ENCODE measurements around the gene CYTH1.
"Not testable (repeated sequence)": the region's sequence is repeated elsewhere in the genome, so short reads cannot be mapped to it uniquely, and the experiment has no call there.

Gene CYTH1

DNA sequence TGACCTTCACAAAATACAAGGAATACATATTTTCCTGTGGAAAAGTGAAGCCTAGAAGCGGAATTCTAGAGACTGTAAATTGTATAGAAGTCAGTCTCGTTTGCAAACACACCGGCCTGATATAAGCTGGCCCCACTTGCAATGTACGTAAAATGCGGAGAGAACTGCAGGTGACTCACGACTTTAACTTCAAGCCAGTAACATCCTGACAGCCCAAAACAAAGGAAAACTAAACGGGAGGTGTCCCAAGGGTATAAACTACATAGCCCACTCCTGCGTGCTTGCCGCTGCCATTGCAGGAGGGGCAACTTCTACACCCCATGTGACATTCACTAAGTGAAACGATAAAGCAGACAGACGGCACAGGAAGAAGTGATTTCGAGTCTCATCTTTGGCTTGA is 101.6 kb downstream of the CYTH1 start:
- no peak for DNase-seq

DNA sequence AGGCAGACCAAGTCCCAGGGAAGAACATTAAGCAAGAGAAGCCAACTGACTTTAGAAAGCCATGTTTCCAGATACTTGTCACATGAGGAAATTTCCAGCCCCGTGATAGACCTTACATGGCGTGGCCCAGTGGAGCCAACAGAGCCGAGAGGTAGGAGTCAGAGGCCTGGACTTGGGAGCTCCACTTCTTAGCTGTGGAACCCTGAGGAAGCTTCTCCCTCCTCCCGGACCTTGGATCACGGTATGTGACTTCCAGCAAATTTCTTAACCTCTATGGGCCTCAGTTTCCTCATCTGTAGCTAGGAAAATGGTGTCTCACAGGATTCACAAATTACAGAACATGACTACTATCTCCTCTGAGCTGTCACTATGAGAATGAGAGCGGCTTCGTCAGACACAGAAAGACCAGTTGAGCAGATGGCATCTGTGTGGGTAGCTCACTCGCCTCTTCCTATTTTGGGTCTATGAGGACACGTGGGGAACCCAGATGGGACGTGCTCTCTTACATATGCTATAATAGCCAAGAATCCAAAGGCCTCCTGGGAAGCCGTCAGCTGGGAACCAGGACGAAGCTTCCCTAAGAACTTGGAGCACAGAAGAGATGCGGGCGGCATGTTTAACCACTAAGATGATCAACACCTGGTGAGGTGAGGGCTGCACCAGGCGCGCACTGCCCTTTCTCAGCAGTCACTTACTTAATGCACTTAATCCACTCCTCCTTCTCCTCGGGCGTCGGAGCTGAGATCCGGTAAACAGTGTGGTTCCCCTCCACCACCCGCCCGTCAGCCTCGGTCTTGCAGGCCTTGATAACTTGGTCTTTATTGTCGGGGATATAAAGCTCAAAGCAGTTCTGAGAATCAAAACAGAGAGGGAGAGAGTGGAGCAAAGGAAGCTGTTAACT is 102.3 kb downstream of the CYTH1 start:
- no peak for DNase-seq

DNA sequence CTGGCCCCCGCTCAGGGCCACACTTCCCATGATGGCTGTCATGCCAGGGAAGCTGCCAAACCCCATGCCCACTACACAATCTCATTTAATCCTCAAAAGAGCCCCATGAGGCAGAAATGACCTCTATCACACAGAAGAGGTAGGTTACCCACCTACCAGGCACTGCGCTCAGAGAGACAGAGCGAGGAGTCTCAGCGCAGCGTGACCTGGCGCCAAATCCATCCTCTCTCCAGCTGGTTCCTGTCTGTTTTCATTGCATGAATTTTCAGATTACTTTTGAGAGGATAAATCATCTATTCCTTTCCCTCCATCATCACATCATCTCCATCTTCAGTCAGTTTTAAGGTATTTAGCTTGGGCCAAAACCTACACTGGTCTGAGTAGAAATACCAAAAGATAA is 103.4 kb downstream of the CYTH1 start:
- DNase-seq, result no peak

DNA sequence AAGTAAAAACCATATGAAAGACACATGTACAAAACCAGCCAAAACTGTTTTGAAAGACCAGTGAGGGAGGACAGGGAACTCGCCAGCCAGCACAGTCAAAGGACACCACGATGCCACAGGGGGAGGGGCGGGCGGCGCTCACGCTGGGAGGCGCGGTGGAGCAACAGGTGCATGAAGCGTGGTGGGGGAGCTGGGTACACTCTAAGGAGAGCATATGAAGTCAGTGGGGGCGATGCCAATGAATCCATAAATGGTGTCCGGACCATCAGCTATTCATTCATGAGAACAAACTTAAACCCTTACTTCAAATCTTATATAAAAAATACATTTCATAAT is 103.9 kb downstream of the CYTH1 start:
- no peak for DNase-seq

DNA sequence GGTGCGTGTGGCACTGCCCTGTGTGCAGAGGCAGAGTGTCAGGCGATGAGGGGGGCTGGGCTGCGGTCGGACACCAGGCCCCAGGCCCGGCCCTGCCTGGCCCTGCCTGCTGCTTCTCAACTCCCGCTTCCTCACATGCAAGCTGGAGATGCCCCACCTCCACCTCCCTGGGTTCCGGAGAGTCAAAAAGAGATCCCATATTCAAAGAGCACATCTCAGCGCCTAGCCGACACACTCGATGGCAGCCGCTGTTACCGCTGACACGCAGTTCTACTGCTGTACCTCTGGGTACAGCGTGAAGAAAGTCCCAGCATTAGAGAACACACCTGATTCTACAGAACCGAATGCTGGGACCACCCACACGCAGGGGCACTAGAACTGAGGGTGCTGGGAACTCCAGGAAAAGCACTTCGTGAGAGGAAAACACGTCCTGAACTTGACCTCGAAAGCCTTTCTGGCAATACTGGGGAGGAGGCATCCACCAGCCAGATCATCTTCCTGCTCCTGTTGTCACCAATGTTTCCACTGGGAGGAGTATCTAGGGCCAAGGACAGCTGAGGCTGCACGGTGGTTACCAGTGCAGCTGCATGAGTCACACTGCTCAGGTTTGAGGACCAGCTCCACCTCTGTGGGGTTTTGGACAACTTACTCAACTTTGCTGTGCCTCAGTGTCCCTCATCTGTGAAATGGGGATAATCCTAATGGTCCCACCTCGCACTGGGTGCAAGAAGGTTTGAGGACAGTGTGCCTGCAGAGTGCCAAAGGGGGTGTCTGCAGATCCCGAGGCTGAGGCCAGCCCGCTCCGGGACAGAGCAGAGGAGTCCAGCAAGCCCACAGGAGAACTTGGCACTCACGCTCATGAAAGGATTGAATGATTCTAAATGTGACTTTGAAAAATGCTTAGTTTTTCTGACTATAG is 104.5 kb downstream of the CYTH1 start:
- DNase-seq, result no peak

DNA sequence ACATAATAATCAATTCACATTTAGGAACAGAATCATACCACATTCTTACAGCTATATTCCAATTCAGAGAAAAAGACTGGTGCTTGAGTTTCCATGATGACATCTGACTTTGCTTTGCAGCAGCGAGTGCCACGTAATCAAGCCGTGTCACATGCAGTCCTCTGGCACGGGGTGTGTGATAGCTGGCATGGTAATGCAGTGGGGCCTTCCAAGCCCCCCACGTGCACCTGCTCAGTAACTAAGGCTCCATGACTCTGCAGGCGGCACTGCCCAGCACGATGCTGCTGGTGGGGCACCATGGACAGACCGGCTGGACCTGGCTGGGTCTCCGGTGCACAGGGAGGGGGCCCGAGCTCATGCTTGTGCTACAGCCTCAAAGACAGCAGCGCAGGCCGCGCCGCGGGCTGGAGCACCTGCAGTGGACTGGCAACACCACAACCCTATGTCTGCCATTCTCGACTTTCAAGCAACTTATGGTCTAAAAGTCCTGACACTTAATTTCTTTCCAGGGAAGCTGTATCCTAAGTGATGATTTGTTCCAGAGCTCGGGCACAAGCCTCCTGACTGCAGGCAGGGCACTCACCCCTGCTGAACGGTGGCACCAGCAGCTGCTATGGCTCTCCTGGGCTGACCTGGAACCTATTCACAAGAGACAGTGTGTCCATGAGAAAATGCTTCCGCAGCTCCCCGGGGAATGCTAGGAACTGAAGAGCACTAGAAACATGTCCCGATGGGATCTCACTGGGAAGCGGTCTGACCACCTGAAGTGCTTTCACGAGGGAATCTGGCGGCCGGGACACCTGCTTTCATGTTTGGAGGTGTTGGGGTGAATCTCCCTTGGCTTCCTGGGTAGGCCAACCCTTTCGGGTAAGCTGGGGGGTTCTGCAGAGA is 105.4 kb downstream of the CYTH1 start:
- DNase-seq, result no peak

DNA sequence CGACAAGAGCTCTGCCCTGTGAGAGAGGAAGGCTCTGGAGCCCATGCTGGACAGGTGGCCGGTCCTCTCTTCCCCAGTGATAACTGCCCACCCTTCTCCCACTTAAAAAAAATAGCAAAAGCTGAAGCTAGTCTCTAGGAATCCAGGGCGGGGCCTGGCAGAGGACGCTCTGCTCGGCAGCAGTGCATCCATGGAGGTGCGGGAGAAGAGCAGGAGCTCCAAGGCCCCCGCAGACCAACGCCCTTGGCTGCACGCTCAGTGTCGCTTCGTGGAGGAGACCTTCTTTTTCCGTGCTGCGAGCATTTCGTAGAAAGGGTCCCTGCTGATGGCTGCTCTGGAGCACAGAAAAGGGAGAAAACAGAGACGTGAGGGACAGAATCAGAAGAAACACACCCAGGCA is 106.2 kb downstream of the CYTH1 start:
- no peak for DNase-seq

DNA sequence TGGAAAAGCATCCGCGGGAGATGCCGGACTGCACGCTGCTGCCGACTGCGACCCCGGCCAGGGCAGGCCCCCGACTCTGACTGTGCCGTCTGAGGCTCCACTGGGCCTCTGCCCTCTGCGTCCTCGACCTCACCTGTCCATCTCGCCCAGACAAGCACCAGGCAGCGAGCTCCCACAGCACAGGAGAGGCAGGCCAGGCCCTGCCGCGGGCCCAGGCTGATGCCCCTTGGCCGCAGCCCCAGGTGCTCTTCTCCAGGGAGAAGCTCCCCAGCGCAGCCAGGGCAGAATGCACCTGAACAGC is 106.8 kb downstream of the CYTH1 start:
- no peak for DNase-seq

DNA sequence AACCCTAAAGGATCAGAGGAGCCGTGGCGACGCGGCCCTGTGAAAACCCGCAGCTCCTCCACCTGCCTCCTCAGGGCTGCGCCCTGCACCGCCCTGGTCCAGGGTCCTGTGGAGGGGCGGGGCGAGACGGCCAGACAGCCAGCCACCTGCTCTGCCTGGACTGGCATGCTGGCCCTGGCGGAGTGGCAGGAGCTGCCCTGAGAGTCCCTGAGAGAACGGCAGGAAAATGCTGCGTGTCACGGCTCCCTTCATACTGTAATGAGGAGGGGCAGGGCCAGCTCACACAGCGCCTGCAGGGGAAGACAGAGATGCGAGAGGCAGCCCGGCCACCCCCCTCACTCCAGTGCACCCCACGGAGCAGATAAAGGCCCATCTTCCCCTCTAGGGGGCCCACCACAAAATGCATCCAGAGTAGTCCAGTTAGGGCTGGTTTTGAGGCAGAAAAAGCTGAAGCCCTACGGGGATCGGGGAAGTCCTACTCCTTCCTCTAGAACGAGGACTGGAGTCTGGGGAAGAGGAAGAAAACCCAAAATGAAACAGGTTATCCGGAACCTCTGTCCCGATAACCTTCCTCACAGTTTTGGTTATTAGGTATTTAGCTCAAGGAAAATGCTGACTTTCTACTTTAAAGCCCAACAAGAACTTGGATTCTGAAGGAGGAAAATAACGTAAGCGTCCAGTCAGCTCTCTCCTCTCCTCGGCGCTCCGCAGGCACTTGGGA is 107.3 kb downstream of the CYTH1 start:
- DNase-seq, result no peak

DNA sequence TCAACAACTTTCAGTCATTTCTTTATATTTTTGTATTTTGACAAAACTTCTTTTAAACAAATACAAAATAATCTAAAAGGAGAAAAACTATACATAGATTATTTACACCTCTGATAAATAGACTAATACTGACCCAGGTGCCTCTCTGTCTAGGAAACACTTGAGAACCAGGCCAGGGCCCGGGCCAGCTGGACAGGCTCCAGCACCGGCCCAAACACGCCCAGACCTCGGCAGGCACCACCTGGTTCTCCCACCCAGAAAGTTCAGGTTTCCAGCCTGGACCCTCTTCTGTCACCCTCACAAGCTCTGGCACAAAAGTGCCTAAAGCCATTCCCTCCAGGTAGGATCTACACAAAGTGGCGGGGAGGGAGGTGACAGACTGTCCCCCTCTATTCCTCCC is 107.9 kb downstream of the CYTH1 start:
- no peak for DNase-seq

DNA sequence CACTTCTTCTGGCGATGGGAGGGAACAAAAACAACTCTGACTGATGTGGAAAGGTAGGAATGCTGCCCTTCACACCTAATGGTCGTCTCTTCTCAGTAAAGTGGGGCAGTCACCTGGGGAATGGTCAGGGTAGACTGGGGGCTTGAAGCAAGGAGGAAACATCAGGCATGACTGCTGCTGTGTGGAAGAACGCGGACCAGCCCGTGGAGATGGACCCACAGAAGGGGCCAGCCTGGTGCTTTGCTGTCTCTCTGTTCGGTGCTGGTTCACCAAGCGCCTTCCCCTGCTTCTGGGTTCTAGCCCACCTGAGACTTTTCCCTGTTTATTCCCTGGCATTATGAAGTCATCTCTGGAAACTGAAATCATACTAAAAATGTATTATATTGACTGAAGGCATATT is 108.7 kb downstream of the CYTH1 start:
- DNase-seq, result no peak

DNA sequence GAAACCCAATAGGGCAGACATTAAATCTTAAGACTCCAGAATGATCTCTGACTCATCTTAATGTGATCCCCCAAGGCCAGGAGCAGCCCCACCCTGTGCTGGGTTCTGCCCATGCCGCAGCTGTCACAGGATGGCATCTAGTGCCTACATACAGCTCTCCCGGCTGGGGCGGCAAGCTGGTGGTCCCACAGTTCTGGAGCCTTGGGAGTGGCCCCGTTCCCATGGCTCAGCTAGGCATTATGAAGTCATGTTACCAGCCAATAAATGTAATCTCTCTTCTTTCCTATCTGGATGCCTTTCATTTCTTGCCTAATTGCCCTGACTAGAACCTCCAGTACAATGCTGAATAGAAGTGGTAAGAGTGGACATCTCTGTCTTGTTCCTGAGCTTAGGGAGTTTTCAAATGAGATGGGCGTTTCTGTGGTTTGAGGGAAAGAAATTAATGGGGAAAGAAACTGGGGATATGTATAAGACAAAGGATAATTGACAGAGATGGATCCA is 109.2 kb downstream of the CYTH1 start:
- no peak for DNase-seq

DNA sequence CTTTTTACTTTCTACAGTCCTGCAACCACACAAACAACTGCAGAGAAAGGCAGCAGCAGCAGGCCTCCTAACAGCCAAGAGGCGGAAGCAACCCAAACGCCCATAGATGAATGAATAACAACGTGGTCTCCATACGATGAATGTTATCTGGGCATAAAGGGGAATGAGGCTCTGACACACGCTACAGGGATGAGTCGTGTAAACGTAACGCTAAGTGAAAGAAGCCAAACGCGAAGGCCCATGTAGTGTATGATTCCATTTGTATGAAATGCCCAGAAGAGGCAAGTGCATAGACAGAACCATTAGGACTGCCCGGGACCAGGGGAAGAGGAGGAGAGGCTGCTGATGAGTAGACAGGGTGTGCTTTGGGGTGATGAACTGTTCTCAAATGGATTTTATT is 110.1 kb downstream of the CYTH1 start:
- DNase-seq, result no peak

DNA sequence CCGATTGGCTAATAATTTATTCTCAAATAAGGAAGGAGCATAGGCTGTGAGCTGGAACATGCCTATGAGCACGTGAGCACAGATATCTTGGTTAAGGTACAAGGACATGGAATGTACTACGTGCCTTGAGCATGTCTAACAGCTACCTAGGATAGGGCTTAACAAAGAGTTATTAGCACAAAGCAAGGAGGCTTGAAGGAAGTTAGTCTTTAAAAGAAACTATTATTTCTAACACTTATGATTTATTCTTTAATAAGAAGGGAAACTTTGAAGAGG is 110.4 kb downstream of the CYTH1 start:
- not testable (repeated sequence) for DNase-seq

DNA sequence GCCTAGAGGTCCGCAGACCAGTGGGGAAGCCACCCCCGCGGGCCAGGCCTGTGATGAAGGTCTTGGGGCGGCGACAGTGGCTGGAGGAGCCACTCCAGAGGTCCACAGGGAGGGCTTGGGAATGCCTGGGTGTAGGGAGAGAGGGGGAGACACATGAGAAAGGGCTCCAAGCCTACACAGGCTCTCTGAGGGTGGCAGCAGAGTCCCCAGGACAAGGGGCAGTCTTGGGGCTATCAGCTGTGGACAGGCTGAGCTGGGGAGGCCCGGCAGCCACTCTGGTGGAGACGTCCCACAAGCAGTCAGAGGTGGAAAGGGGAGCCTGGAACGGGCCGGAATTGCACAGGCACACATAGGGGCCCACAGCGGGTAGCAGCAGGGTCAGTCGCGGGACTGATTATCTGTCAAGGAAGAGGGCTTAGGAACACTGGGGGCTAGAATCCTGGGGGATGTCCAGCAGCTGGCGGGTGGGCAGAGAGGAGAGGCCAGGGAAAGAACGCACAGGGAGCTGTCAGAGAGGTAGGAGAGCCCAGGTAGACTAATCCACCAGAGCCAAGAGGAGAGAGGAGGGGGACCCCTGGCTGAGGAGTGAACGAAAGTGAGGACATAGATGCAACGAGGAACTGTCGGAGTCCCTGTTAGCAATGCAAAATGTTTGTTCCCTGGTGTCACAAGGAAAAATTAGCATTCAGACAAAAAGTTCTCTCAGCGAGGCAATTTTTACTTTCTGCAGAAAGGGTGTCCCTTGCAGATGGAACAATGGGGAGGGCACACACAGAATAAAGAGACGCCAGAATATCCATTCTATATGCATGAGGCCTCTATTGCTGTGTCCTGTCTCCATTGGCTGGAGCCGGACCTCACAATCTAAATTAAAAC is 111.0 kb downstream of the CYTH1 start:
- DNase-seq, result no peak

DNA sequence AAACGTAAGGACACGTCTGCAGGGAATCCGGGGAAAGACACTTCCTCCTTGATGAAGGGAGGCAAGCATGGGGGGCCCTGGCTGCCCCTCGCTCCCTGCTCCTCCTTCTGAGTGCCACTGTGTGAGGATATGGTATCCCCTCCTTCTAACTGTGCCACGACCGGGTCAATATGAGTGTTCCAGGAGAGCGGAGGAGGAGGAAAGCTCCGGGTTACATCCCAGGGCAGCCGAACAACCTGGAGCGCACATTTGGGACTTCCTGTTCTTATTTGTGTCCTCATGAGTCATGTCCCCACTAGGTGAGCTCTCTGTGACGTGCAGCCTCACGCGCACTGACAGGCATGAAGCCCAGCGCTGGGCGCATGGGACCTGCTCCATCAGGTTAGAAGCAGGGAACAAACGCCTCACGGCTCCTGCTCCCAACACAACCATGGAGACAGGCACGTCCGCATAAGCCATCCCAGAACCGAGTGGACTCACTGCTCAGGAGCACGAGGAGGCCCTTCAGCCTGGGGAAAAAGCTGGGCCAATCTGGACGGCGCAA is 112.0 kb downstream of the CYTH1 start:
- DNase-seq, result no peak

DNA sequence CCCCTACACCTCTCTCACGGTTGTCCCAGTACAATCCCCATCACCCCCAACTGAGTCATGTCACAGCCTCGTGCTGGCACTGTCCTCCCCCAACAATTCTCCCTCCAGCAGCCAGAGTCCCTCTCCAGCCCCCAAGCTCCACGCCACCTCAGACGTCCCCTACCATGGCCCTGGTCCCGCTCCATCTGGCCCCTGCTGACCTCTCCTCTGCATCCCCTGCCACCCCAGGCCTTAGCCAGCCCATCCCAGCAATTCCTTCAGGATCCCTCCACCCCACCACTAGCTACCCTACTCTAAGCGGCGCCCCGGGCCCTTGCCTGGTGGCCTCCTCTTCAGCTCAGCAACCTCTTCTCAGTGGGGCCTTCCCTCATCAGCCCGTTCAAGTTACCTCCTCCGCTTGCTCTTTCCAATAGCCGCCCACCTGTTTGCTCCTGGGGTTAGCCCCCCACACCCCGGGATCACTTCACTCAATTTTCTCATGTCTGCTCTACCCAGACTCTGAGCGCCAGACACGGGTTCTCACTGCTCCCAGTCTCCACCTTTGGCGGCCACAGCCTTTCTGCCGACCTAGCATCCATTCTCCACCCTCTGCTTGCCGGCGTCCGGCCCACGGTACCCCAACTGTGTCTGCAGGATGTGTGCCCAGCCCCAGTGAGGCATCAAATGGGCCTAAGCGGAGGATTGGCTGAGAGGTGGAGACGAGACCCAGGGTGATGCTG is 112.7 kb downstream of the CYTH1 start:
- DNase-seq, result no peak

DNA sequence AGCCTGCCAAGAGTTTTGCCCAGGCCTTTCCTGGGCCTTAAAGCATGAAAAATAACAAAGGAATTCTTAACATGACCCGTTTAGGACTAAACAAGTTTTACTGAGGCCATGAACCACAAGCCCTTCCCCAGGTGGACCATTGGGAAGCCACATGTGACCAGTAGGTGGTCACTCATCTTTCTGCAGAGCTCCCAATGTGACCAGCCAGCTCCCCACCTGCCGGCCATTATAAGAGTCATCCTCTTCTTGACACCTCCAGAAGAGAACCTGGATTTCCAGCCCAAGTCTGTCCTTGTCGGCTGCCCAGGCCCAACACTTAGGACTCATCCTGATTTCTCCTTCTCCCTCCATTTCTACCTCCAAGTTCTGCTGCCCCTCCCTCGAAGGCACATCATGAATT is 113.2 kb downstream of the CYTH1 start:
- no peak for DNase-seq

DNA sequence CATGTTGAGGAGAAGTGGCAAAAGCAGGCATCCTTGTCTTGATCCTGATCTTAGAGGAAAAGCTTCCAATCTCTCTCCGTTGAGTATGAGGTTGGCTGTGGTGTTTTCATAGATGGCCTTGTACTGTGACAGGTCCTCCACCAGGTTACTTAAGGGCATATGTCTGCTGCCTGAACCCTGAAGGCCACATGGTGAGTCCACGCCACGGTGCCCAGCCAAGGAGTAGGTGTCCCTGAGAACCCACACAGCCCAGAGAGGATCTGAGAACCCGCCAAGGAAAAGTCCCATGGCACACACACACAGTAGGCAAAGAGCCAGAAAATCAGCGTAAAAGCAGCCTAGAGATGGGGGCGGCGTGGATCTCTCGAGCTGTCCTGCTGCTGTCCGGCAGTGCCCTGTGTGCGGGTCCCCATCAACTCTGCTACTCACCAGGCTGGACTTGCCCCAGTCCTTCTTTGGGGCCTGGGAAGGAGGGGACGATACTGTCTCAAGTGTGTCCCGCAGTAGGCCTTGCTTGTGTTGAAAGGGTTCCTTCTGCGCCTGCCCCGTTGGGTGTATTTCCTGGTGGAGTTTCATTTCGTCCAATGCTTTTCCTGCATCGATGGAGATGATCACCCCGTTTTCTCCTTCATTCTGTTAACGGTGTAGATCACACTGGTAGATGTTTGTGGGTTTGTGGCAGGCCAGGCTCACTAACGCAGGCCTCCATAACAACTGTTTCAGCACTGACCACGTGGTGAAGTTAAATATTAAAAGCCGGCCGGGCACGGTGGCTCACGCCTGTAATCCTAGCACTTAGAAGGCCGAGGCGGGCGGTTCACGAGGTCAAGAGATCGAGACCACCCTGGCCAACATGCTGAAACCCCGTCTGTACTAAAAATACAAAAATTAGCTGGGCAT is 114.1 kb downstream of the CYTH1 start:
- DNase-seq, result no peak

DNA sequence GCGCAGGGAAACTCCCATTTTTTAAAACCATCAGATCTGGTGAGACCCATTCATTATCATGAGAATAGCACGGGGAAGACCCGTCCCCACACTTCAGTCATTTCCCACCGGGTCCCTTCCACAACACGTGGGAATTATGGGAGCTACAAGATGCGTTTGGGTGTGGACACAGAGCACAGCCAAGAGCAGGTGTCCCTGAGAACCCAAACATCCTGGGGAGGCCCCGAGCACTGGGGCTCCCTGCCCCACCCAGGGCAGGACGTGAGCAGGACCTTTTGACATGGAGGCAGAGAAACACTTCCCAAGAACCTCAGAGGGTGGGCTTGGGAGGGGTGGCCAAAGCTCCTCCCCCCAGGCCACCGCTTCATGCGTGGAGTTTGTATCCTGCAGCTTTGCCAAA is 115.0 kb downstream of the CYTH1 start:
- no peak for DNase-seq

Data from stimulated activated CD4-positive, alpha-beta T cell treated with anti-CD3 and anti-CD28 coated beads, Interleukin-4, amount 100 ng/mL, for 1 hour (primary cell).